HG02885 (cell line): ENCODE data around the gene CAMK1D.
"Not testable (repeated sequence)": the region's sequence is repeated elsewhere in the genome, so short reads cannot be mapped to it uniquely, and the experiment has no call there.

Experiments
- ATAC-seq: cut with Tn5 transposase; IDR thresholded peaks from one replicate; pipeline ENCODE4 v1.9.1; 2021; ENCODE audit warnings: mild to moderate bottlenecking; ENCODE audit not compliant: unreplicated experiment, poor library complexity

The CAMK1D gene

GRCh38 chr10:12539350-12540164 lies 190.2 kb downstream of the CAMK1D start:
- ATAC-seq: no peak

- no peak for ATAC-seq
Measured at GRCh38 chr10:12540341-12540781, 191.0 kb downstream of the CAMK1D start.

GRCh38 chr10:12541446-12542067 lies 192.2 kb downstream of the CAMK1D start:
- no peak for ATAC-seq

- no peak for ATAC-seq
Measured at GRCh38 chr10:12542133-12542670, 192.9 kb downstream of the CAMK1D start.

GRCh38 chr10:12543589-12543988 lies 194.2 kb downstream of the CAMK1D start:
- no peak for ATAC-seq

GRCh38 chr10:12546160-12546802 lies 196.9 kb downstream of the CAMK1D start:
- ATAC-seq: not testable (repeated sequence)

- ATAC-seq: no peak
Measured at GRCh38 chr10:12547301-12547771, 198.0 kb downstream of the CAMK1D start.

- no peak for ATAC-seq
Measured at GRCh38 chr10:12549297-12549696, 199.9 kb downstream of the CAMK1D start.

- no peak for ATAC-seq
Measured at GRCh38 chr10:12550994-12551393, 201.6 kb downstream of the CAMK1D start.

GRCh38 chr10:12556039-12556438 lies 206.7 kb downstream of the CAMK1D start:
- no peak for ATAC-seq

- ATAC-seq: no peak
Measured at GRCh38 chr10:12559578-12560178, 210.3 kb downstream of the CAMK1D start.

- no peak for ATAC-seq
Measured at GRCh38 chr10:12561307-12561706, 212.0 kb downstream of the CAMK1D start.

GRCh38 chr10:12561720-12562119 lies 212.4 kb downstream of the CAMK1D start:
- no peak for ATAC-seq

GRCh38 chr10:12563489-12563888 lies 214.1 kb downstream of the CAMK1D start:
- no peak for ATAC-seq

- ATAC-seq: no peak
Measured at GRCh38 chr10:12564173-12564572, 214.8 kb downstream of the CAMK1D start.

GRCh38 chr10:12566161-12567115 lies 217.1 kb downstream of the CAMK1D start:
- ATAC-seq: no peak

- no peak for ATAC-seq
Measured at GRCh38 chr10:12568391-12569009, 219.2 kb downstream of the CAMK1D start.

- no peak for ATAC-seq
Measured at GRCh38 chr10:12572281-12572680, 222.9 kb downstream of the CAMK1D start.

- ATAC-seq: no peak
Measured at GRCh38 chr10:12577610-12578009, 228.3 kb downstream of the CAMK1D start.
